H1 (cell line): Measurements from ENCODE around the gene PEX3.

Source experiments
- POLR2A ChIP-seq, 2 experiments: IDR thresholded peaks; 1 replicate in 1 of 2; 2 replicates in 1 of 2; pipeline ENCODE4 v1.6.1; 2011; ENCODE audit warnings: low read depth in 2 of 2, low read length in 2 of 2, mild to moderate bottlenecking in 2 of 2; ENCODE audit errors: control extremely low read depth in 1 of 2
- RXRA ChIP-seq: IDR thresholded peaks from 2 replicates; pipeline ENCODE4 v1.6.1; 2011; ENCODE audit warnings: low read depth, mild to moderate bottlenecking, low read length, moderate library complexity; ENCODE audit not compliant: insufficient read depth
- SP1 ChIP-seq: IDR thresholded peaks from 2 replicates; pipeline ENCODE4 v1.6.1; 2011; ENCODE audit warnings: low read depth, low read length
- TEAD4 ChIP-seq: IDR thresholded peaks from 2 replicates; pipeline ENCODE4 v1.6.1; 2012; ENCODE audit warnings: low read depth, low read length, inconsistent platforms, mixed read lengths
- YY1 ChIP-seq: IDR thresholded peaks from 2 replicates; pipeline ENCODE4 v1.6.1; 2011; ENCODE audit warnings: low read depth, mild to moderate bottlenecking, low read length
- TF ChIP-seq, protein P1 (sequence below), 3 experiments: IDR thresholded peaks; 1 replicate in 2 of 3; 2 replicates in 1 of 3; pipeline versions ENCODE4 v1.5.1 to v1.6.1; 2011; ENCODE audit warnings: low read length in 3 of 3, mild to moderate bottlenecking in 3 of 3, inconsistent platforms in 2 of 3, low read depth in 1 of 3, moderate library complexity in 1 of 3; ENCODE audit not compliant: insufficient read depth in 1 of 3; ENCODE audit errors: control extremely low read depth in 1 of 3

DNA sequence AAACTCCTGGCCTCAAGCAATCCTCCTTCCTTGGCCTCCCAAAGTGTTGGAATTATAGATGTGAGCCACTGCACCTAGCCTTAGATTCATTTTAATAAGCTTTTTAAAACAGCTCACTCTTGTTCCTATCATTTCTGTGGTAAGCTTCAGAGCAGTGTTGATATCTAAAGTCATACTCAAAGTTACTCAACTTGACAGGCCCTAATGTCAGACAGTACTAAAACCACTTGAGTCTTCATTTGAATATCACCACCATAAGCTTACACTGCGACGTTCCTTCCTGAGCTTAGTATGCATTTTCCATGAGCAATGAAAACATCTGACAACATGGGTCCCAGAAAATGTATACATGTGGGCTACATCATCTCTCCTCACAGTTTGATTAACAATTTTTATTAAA, 54.9 kb downstream of the PEX3 start:
- TF ChIP-seq SP1: no peak
- TF ChIP-seq, protein P1, sequence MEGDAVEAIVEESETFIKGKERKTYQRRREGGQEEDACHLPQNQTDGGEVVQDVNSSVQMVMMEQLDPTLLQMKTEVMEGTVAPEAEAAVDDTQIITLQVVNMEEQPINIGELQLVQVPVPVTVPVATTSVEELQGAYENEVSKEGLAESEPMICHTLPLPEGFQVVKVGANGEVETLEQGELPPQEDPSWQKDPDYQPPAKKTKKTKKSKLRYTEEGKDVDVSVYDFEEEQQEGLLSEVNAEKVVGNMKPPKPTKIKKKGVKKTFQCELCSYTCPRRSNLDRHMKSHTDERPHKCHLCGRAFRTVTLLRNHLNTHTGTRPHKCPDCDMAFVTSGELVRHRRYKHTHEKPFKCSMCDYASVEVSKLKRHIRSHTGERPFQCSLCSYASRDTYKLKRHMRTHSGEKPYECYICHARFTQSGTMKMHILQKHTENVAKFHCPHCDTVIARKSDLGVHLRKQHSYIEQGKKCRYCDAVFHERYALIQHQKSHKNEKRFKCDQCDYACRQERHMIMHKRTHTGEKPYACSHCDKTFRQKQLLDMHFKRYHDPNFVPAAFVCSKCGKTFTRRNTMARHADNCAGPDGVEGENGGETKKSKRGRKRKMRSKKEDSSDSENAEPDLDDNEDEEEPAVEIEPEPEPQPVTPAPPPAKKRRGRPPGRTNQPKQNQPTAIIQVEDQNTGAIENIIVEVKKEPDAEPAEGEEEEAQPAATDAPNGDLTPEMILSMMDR (IDR thresholded peaks at IDR 0.05; ENCODE audit: control extremely low read depth in 1 of 3, insufficient read depth in 1 of 3, low read depth in 1 of 3, low read length in 3 of 3): no peak
- no peak for TF ChIP-seq TEAD4
- no peak for TF ChIP-seq YY1
- TF ChIP-seq POLR2A (IDR thresholded peaks at IDR 0.05; ENCODE audit: control extremely low read depth in 1 of 2, low read depth in 2 of 2, low read length in 2 of 2): no peak
- no peak for TF ChIP-seq RXRA
